HCEC 1CT (cell line): Measurements from ENCODE around the gene PPP2R3A.
"Not testable (repeated sequence)": the region's sequence is repeated elsewhere in the genome, so short reads cannot be mapped to it uniquely, and the experiment has no call there.

Experiments
- DNase-seq: peaks from one replicate; pipeline ENCODE4 v3.0.0-alpha.2; 2017

Gene PPP2R3A

DNA sequence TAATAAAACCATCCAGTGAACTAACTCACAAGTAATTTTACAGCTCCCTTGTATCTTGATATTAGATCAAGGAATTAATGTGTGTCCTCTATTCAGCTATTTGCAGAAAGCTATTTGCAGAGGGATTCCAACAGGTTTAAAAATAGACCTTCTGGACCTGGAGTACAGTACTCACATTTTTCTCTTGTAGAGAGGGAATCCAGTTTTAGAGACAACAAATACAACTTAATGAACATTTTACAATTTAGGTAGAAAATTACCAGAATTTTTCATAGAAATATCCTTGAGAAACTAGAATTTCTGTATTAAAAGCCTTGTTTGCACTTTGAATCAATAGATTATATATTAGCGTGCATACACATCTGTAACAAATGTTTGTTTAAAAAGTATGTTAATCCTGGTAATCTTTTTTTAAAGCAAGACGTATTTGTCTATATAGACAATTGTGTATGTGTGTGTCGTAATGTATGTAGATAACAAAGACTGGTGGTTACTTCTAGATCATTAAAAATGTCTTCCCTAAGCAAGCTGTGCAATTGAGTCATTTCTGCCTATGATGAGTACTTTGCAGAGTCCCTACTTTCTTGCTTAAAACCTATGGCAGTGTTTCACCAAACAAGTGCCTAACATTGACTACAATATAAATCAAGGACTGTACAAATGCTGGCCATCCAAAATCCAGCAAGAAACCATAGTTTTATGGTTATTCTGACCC, 57.9 kb downstream of the PPP2R3A start:
- no peak for DNase-seq

DNA sequence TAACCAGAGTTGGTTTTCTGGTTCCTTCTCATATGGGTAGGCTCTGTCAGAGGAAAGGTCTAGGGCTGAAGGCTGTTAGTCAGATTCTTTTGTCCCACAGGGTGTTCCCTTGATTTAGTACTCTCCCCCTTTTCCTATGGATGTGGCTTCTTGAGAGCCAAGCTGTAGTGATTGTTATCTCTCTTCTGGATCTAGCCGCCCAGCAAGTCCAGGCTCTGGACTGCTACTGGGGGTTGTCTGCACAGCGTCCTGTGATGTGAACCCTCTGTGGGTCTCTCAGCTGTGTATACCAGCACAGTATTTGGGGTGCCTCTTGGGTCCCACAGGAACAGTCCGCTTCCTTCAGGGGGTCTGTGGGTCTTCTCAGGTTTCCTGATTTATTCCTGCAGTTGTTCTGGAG, 70.8 kb downstream of the PPP2R3A start:
- DNase-seq = no peak

DNA sequence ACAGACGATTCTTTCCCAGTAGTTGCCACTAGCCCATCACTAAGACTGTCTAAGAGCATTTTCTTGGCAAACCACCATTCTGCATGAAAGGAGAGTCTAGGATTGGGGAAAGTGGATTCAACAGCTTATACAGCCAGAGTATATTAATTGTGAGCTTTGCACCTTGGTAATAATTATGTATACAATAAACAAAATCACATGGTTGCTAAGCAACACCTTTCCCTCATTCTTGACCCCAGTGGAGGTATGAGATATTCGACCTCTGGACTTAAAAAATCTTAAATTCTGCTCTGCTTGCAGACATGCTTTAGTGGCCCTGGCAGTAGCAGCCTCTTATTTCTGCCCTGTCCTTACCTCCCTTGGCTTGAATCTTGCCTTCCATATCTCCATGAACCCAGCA, 73.1 kb downstream of the PPP2R3A start:
- DNase-seq = no peak

DNA sequence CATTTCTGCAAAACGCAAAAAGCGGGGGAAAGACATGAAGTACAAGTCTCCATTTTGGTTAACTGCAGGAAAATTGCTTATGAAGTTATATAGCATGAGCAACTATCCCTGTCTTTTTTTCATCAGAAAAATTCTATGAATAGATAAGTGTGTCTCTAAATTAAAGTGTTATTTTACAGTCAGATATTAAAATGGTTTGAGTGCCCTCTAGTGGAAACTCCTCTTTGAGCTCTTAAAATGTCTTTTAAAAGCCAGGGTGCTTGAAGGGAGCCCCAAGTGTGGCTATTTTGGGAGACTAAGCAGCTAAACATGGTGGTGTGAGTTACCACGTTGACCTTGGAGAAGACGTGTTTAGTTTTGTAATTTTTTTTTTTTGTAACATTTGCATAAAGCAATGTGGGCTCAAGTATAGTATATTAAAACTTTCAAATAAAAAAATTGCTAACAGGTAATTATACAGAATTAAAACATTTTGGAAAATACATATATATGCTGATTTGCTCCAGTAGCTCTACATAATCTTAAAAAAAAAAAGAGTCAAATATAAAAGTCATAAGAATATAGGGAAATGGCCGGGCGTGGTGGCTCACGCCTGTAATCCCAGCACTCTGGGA, 77.2 kb downstream of the PPP2R3A start:
- peak; percentile 63 for DNase-seq

DNA sequence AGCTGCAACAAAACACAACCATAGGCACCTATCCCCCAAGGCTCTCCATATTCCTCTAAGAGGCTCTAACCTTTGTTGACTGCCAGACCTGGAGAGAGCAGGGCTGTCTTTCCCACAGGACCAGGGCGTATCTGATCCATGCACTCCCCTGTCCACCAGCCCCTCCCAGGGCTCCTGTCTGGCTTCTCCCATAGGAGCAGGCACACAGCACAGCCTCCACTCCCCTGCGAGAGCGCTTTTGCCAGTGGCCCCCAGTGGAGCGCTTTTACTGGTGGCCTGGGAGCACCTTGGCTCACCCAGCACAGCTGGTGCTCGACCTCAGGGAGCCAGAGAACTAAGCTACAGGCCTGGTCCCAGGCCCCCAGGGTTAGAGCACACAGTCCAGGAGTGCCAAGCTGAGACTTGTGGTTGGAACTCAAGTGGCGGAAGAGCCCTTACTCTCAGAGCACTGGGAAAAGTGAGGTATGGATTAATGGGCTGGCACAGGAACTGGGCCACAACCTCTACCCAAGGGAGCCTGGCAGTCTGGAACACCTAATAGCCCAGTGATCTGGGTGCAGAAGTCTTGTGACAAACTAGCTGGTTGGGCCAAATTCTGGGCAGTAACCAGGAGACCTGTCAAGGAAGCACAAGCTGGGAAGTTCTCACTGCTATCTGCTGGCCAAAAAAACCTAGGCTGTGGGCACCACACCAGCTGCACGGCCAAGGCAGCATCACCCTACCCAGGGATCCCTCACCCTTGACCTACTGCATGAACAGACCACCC, 79.6 kb downstream of the PPP2R3A start:
- DNase-seq = no peak

DNA sequence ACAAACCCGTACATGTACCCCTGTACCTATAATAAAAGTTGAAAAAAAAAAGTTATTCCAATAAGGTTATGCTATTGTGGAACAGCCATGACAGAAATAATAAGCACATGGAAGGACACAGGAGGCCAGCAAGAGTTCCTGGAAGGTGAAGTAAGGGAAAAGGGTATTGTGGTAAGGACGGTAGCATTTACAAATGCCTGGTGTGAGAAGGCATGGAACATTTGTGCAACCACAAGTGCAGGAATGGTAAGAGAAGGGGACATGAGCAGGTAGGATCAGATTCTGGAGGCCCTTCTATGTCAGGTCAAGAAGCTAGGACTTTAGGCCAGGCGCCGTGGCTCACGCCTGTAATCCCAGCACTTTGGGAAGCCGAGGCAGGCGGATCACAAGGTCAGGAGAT, 82.5 kb downstream of the PPP2R3A start:
- DNase-seq = no peak

DNA sequence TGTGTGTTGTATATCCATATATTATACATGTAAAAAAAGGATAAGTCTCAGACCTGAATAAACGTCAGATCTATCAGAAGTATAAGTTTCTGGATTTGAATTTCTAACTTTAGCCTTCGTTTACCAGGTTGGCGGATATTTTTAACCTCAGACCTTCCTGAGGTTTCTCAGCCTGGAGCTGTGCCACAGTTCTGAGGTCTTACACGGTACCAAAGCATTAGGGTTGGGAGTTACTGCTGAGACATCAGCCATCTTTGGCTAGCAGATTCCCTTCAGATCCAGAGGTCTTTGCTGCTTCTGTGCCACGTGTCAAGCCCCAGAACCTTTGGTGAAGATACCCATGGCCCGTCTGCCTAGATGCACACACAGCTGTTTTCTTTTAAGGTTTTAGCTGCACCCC, 84.7 kb downstream of the PPP2R3A start:
- no peak for DNase-seq

DNA sequence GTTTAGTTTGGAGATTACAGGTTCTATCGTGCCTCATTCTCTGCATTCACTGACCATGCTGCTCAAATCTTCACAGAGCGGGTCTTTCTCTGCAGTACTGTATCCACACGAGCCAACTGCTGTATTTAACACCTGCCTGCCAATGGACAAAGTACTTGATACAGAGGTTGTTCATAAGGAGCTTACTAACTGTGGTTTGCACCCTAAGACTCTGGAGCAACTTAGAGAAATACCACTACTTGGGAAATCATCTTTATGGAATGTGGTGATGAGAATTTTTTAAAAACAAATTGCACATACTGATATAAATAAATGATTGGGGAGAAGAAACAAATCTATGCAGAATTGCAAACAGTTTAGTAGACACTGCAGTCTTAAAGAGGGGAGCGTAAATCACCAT, 90.0 kb downstream of the PPP2R3A start:
- DNase-seq = peak; percentile 25

DNA sequence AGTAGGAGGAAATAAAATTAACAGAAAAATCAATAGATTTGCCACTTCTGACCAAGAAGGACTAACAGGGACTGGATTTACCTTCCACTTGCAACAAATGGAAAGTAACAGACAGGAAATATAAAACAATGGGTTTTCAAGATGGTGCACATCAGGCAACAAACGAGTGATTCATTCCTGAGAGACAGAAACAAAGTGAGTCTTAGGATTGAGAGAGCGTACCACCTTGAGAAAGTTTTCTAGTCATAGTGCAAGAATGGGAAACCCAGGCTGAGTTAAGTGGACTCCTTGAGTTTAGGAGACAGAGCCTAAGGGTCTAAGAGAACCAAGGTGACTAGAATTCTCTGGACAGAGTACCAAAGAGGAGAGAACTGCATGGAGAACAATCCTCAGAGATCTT, 101.7 kb downstream of the PPP2R3A start:
- no peak for DNase-seq

DNA sequence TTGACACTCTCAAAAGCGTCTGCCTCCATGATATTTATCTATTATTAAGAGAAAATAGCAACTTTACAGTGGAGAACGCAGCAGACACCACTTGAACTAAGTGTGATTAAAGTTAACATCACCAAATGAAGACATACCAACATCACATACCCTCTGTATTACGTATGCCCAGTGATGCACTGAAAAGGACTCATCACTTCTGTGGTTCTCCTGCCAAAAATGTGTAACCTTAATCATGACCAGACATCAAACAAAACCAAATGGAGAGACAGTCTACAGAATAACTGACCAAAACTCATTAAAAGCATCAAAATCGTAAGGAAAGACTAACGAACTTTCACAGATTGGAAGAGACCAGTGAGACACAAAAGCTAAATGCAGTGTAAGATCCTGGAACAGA, 103.2 kb downstream of the PPP2R3A start:
- DNase-seq = peak; percentile 91

DNA sequence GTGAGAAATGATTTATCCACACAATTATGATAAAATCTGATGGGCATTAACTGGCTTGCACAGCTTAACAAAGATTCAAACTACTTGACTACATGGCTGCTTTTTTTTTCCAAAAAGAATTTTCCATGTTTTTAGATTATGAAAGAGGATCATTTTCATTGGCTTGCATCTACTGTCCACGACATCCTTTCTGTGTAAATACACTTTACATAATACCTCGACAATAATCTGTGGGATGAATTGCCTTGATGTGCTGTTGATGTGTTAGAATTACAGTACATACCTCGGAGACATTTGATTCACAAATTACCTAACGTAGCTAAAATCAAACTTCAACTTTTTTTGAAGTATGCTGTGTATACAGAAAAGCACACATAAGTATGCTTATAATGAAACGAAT, 104.4 kb downstream of the PPP2R3A start:
- peak; percentile 19 for DNase-seq

DNA sequence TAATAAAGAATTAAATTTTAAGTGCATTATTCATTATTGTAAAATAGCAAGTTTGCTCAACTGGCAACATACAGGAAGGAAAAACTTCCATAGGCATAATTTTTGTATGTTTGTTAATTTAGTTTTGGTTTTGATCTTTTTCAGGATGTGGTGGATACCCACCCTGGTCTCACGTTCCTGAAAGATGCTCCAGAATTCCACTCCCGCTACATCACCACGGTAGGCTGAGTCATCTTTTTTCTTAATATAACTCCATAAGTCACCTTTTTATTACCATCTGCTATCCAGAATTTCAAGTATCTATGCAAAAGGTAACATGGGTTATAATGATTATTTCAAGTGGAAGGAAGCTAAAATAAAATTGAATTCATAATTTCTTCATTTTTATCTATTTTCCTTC, 104.8 kb downstream of the PPP2R3A start:
- peak; percentile 93 for DNase-seq

DNA sequence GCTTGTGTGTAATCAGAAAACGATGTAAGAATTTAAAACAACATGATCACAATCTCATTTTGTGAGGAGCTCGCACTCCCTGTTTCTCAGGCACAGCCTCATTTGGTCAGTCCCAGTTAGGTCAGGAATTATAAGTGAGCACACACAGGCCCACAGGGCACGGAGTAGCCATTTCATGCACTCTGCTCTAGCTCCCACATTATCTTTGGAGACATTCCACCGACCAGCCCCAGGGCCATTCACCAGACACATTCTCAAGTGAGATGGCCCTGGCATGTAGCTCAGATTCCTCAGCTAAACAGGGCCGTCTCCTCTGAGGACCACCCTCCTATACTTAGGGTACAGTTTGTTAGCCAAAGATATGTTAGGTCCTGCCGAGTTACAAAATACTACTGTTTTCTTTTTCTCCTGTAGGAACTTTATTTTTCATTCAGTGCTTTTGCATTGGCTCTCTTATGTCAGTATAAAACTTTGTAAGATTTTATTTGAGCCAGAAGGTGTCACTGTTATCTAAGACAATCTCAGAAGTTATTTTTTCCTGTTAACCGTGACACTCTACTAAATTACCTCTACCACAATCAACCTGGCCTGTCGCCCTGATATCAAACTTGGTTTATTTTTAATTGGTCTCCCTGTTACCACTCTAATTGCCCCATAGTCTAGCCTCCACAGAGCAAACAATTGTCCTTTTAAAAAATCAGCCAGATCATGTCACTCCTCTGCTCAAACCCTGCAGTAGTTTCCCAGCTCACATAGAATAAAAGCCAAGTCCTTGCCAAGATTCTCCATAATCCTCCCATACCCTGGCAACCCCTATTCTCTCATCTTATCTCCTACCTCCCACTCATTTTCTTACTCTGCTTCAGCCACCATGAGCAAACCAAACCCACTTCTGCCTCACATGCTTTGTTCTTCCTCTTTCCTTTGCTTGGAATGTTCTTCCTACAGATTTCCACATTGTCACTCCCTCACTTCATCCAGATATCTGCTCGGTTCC, 105.7 kb downstream of the PPP2R3A start:
- DNase-seq = peak; percentile 51

DNA sequence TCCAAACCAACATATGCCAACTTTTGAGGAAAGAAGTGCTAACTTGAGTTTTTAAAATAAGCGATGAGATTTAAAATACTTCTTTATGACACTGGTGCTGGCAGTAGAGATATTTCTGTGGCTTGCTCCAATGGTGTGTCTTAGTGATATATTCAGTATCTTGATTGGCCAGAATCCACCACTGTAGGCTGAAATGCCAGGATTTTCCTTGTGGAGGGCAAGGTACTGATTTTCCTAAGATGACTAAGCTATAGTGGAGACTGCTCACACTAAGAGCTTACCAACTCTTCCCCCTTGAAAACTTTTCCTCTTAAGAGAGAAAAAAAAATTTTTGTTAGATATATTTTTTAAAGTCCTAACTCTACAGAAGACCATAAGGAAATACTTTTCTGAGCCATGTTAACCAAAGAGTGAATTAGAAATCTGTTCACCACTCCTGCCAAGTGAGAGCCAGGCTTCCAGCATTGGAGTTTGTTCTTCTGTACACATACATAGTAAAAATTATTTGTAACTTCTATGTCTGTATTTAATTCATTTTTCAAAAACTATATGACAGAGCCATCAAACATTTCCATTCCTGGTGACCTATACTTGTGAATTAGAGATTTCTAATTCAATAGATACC, 109.1 kb downstream of the PPP2R3A start:
- no peak for DNase-seq

DNA sequence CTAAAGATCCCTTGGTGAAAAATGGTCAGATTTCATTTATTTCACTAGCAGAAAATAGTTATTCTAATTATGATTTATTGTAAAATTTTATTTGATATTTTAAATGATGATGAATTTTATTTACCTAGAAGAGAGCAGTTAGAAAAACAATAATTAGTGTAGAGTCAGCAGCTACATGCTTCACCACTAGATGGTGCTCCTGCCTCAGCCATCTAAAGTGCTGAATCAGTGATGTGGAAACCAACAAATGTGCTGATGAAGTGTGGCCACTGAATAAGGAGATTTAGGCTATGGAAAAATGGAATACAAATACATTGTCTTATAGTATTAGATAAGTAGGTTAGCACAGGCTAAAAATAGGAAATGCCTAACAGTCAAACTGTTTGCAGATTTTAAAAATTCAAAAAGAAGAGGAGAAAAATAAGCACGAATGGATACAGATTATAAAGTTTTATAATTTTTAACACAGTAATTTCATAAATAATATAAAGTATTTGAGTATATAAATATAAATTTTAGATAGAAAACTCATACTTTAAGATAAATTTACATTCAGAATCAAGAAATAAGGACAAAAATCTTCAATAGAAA, 109.8 kb downstream of the PPP2R3A start:
- DNase-seq = peak; percentile 65

DNA sequence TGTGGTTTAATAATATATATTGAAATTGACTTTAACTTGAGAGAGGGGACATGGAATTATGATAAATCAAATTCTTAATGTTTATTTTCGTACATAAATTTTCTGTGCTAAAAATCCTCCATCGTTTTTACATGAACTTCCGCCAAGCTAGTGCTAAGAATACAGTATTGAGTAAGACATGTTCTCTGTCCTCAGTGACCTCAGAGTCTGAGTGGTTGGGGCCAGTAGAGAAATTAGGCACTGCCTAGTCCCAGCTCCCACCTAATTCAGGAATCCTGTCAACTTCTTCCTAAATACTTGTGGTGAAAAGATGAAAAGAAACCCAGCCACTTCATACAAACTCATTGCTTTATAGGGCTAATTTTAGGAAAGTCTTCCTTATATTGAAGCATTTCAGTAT, 110.3 kb downstream of the PPP2R3A start:
- no peak for DNase-seq

DNA sequence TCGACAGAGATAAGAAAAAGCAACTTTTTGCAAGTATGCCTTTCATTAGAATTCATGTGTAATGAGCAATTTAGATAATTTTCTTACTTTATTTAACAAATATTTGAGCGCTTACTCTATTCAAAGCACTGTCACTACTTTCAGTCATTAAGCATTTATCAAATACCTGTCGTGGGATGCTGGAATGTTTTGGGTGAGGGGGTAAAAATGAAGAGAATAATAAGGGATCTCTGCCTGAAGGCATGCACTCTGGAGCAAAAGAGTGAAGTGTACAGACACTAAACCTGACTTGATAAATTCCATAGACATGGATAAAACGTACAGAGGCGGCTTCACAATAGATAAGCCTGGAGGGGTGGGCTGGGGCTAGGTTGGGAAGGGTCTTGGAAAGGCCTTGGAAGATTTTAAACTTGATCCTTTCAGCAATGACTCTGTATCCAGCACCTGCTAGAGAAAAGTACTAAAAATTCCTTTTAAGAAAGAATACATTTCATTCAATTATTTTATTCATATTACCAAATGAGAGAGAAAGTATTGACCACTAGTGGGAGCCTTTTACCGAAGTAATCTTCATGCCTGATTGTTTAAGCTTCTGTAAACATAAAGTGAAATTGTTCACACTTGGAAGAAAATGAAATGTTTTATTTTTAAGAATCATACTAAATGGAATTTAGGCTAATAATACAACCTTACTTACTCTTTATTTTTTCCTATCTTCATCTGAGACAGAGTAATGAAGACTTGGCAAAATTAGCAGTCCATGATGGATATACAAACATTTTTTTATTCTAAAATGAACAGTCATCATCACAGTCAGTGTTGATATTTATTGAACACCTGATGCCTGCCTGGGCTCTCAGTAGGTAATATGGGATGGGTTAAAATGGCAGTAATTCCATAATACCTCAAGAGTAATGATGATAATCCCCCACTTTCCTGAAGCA, 113.2 kb downstream of the PPP2R3A start:
- peak; percentile 41 for DNase-seq

DNA sequence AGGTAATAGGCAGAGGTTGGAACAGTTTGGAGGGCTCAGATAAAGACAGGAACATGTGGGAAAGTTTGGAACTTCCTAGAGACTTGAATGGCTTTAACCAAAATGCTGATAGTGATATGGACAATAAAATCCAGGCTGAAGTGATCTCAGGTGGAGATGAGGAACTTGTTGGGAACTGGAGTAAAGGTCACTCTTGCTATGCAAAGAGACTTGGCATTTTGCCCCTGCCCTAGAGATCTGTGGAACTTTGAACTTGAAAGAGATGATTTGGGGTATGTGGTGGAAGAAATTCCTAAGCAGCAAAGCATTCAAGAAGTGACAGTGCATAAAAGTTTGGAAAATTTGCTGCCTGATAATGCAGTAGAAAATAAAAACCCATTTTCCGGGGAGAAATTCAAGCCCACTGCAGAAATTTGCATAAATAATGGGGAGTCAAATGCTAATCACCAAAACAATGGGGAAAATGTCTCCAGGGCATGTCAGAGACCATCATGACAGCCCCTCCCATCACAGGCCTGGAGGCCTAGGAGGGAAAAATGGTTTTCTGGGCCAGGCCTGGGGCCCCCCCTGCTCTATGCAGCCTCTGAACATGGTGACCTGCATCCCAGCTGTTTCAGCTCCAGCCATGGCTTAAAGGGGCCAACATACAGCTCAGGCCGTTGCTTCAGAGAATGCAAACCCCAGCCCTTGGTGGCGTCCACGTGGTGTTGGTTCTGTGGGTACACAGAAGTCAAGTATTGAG, 118.3 kb downstream of the PPP2R3A start:
- DNase-seq = not testable (repeated sequence)

DNA sequence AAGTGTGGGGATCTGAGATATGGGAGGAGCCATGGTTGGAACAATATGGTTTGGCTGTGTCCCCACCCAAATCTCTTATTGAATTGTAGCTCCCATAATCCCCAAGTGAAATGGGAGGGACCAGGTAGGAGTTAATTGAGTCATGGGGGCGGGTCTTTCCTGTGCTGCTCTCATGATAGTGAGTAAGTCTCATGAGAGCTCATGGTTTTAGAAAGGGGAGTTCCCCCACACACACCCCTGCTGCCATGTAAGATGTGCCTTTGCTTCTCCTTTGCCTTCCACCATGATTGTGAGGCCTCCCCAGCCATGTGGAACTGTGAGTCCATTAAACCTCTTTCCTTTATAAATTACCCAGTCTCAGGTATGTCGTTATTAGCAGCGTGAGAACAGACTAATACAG, 119.5 kb downstream of the PPP2R3A start:
- not testable (repeated sequence) for DNase-seq

DNA sequence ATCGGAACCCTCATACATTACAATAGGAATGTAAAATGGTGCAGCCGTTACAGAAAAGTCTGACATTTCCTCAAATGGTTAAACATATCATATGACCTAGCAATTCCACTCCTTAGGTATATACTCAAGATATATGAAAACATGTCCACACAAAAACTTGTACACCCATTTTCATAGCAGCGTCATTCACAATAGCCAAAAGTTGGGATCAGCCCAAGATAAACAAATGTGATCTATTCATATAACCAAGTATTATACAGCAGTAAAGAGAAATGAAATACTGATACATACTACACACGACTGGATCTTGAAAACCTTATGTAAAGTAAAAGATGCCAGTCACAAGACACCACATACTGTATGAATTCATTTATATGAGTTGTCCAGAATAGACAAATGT, 128.2 kb downstream of the PPP2R3A start:
- no peak for DNase-seq
